CD4-positive, alpha-beta T cell (primary cell): ENCODE results near the gene FOXL2. TPM values are rescaled to one million over a fixed set of nuclear protein-coding genes. Genes with fewer than 3 reads are reported as not detected.

Source experiments
- ATAC-seq: fragments of 200-7000 bp; cut with Tn5 transposase; one replicate; pipeline ENCODE4 v1.10.0; 2022; ENCODE audit warnings: mild to moderate bottlenecking; ENCODE audit not compliant: poor library complexity
- CTCF ChIA-PET: fragments of 350-600 bp; sonication (Branson Sonifier 250); formaldehyde crosslinking; loops from one replicate; lab custom pipeline; 2021; ENCODE audit warnings: antibody characterized with exemption, inconsistent platforms; lab: Charles Lee
- POLR2A ChIA-PET: fragments of 350-600 bp; sonication (Branson Sonifier 250); formaldehyde crosslinking; loops from one replicate; lab custom pipeline; 2021; ENCODE audit warnings: antibody characterized with exemption, inconsistent platforms; lab: Charles Lee
- DNase-seq, 14 experiments: peaks; one replicate each; pipeline ENCODE4 v3.0.0-alpha.2; 2013 to 2020; ENCODE audit warnings: mixed read lengths in 2 of 14
- H3K27ac ChIP-seq, 2 donors: one replicate each; pipeline versions ENCODE4 v1.5.1 to v1.7.0; 2013; ENCODE audit warnings: low read length in 2 of 2, low read depth in 1 of 2, mild to moderate bottlenecking in 1 of 2
- H3K27me3 ChIP-seq, 2 experiments: 1 replicate in 1 of 2; 2 replicates in 1 of 2; pipeline versions ENCODE4 v1.6.1 to v1.7.0; 2013; ENCODE audit warnings: low read length in 2 of 2, control low read depth in 1 of 2, mild to moderate bottlenecking in 1 of 2, moderate library complexity in 1 of 2; ENCODE audit not compliant: insufficient read depth in 2 of 2, control insufficient read depth in 1 of 2
- H3K36me3 ChIP-seq: one replicate; pipeline ENCODE4 v1.6.1; 2013; ENCODE audit warnings: low read length, control low read depth; ENCODE audit not compliant: insufficient read depth
- H3K4me1 ChIP-seq: one replicate; pipeline ENCODE4 v1.6.1; 2013; ENCODE audit warnings: low read length, control low read depth; ENCODE audit not compliant: insufficient read depth
- H3K4me3 ChIP-seq: one replicate; pipeline ENCODE4 v1.5.1; 2013; ENCODE audit warnings: mild to moderate bottlenecking, low read length, moderate library complexity
- H3K9me3 ChIP-seq, 2 experiments: 1 replicate in 1 of 2; 2 replicates in 1 of 2; pipeline versions ENCODE4 v1.6.1 to v1.7.0; 2013; ENCODE audit warnings: low read length in 2 of 2, mild to moderate bottlenecking in 2 of 2, control low read depth in 1 of 2, moderate library complexity in 1 of 2; ENCODE audit not compliant: control insufficient read depth in 1 of 2, insufficient read depth in 1 of 2
- H3K27ac Mint-ChIP-seq: one replicate; pipeline ENCODE4 v1.8.0; 2020; ENCODE audit warnings: mixed read lengths
- H3K27me3 Mint-ChIP-seq: one replicate; pipeline ENCODE4 v1.8.0; 2021; ENCODE audit warnings: mixed read lengths
- H3K36me3 Mint-ChIP-seq: one replicate; pipeline ENCODE4 v1.8.0; 2021; ENCODE audit warnings: low read depth, mixed read lengths
- H3K4me1 Mint-ChIP-seq: one replicate; pipeline ENCODE4 v1.8.0; 2021; ENCODE audit warnings: low read depth, mixed read lengths
- H3K4me3 Mint-ChIP-seq: one replicate; pipeline ENCODE4 v1.8.0; 2020; ENCODE audit warnings: mild to moderate bottlenecking, mixed read lengths
- H3K9me3 Mint-ChIP-seq: one replicate; pipeline ENCODE4 v1.8.0; 2020; ENCODE audit warnings: mixed read lengths
- CTCF ChIP-seq: fragments of 200-600 bp; IDR thresholded peaks from one replicate; pipeline ENCODE4 v1.8.0; 2022; ENCODE audit warnings: antibody characterized with exemption, mild to moderate bottlenecking
- intact Hi-C, 2 experiments: fragments of 100-400 bp; cut with DNase I in 1 of 2; cut with micrococcal nuclease in 1 of 2; formaldehyde crosslinking; loops; one replicate each; pipeline versions ENCODE4 v1.15.1 to v1.9.0; 2023 to 2025; cut with DNase I, micrococcal nuclease
- total RNA-seq, 174 experiments: library from RNA in 2 of 174; stranded (reverse) in 2 of 174; gene quantifications; one replicate each; pipeline ENCODE4 v1.2.3 and lab custom pipeline; 2021 to 2026

FOXL2 gene
- total RNA-seq, 2 experiments from 2014 or later: not detected

GRCh38 chr3:138975351-138975750, 28.4 kb upstream of the FOXL2 start:
- Mint-ChIP-seq H3K4me1 (no peaks in the 10 kb centered on the region), H3K27ac (no peak overlapping the region), H3K27me3 (peaks cover 22% of the 10 kb centered on the region), H3K9me3 (no peaks in the 10 kb centered on the region), H3K4me3 (no peak overlapping the region), H3K36me3 (no peaks in the 10 kb centered on the region)
- DNase-seq (no peak), ATAC-seq (no peak)
- intact Hi-C loops: no loop called here
- Histone ChIP-seq H3K36me3 (no peaks in the 10 kb centered on the region), H3K9me3 (no peaks in the 10 kb centered on the region), H3K4me1 (no peaks in the 10 kb centered on the region), H3K4me3 (no peak overlapping the region), H3K27me3 (peaks cover 5 to 7% of the 10 kb centered on the region in 2 experiments), H3K27ac (no peak overlapping the region)
- TF ChIP-seq CTCF: no peak
- ChIA-PET CTCF (no interaction called here), POLR2A (no interaction called here)

- no peak overlapping the region for H3K4me3 Mint-ChIP-seq
- no peaks in the 10 kb centered on the region for H3K4me1 Mint-ChIP-seq
- H3K9me3 Mint-ChIP-seq: no peaks in the 10 kb centered on the region
- Histone ChIP-seq H3K9me3 (no peaks in the 10 kb centered on the region), H3K4me3 (no peak overlapping the region), H3K4me1 (no peaks in the 10 kb centered on the region), H3K27me3 (peaks cover 5 to 7% of the 10 kb centered on the region in 2 experiments), H3K36me3 (no peaks in the 10 kb centered on the region), H3K27ac (no peak overlapping the region)
- H3K27me3 Mint-ChIP-seq: peaks cover 29% of the 10 kb centered on the region
- ChIA-PET POLR2A (no interaction called here), CTCF (interaction anchor here (0.6 kb wide), 1 partner anchor 10 kb away, joined by 3 read pairs; no protein-coding TSS in a partner anchor)
- no peak overlapping the region for H3K27ac Mint-ChIP-seq
- DNase-seq: no peak
- no peak for ATAC-seq
- intact Hi-C loops: no loop called here
- no peaks in the 10 kb centered on the region for H3K36me3 Mint-ChIP-seq
- no peak for TF ChIP-seq CTCF
Measured at GRCh38 chr3:138974462-138974861, 27.5 kb upstream of the FOXL2 start.

GRCh38 chr3:138972941-138973340, 26.0 kb upstream of the FOXL2 start:
- no peak overlapping the region for H3K27ac ChIP-seq
- H3K9me3 ChIP-seq: no peaks in the 10 kb centered on the region
- Mint-ChIP-seq H3K4me1 (no peaks in the 10 kb centered on the region), H3K27me3 (peaks cover 34% of the 10 kb centered on the region), H3K4me3 (no peak overlapping the region), H3K27ac (no peak overlapping the region), H3K9me3 (no peaks in the 10 kb centered on the region), H3K36me3 (no peaks in the 10 kb centered on the region)
- no peak for DNase-seq
- POLR2A ChIA-PET: no interaction called here
- H3K4me1 ChIP-seq: no peaks in the 10 kb centered on the region
- H3K4me3 ChIP-seq: no peak overlapping the region
- no peaks in the 10 kb centered on the region for H3K36me3 ChIP-seq
- CTCF ChIA-PET: no interaction called here
- no peak for TF ChIP-seq CTCF
- peaks cover 11 to 14% of the 10 kb centered on the region in 2 experiments for H3K27me3 ChIP-seq
- intact Hi-C loops: no loop called here
- no peak for ATAC-seq
